ENCODE measurements around the gene MICB. TPM values are rescaled to one million over a fixed set of nuclear protein-coding genes. Genes with fewer than 3 reads are reported as not detected.
A peak's percentile ranks its signal among the peaks of the same experiment; 100 is the strongest.

Gene MICB
- total and polyA plus RNA-seq, 7 experiments from 2014 or later = 3.4 to 49.5 (median 12.6) TPM

GRCh38 chr6:31473244-31473643 lies 24.7 kb upstream of the MICB start:
- ChIA-PET CTCF (no interaction called here), POLR2A (interaction anchor here (0.9 kb wide), 2 partner anchors 9 to 16 kb away, joined by 3 to 4 read pairs; no protein-coding TSS in a partner anchor)
- Mint-ChIP-seq H3K9me3 (no peaks in the 10 kb centered on the region), H3K4me1 (peaks cover 50 to 87% (median 77%) of the 10 kb centered on the region in 7 donors), H3K27ac (peak overlapping the region in 5 of 9 donors; percentile 4 to 87 (median 65)), H3K36me3 (peaks cover 0 to 26% (median 5%) of the 10 kb centered on the region in 5 donors), H3K27me3 (no peaks in the 10 kb centered on the region), H3K4me3 (no peak overlapping the region)
- no peak overlapping the region for H3K4me3 ChIP-seq (ENCODE audit: low read length)
- DNase-seq = no peak
- intact Hi-C loops (cut with micrococcal nuclease) = no loop called here
- no peaks in the 10 kb centered on the region for H3K27me3 ChIP-seq (ENCODE audit: control insufficient read depth in 2 of 2, insufficient read depth in 2 of 2, low read length in 2 of 2)
- no peak overlapping the region for H3K27ac ChIP-seq (ENCODE audit: low read depth, low read length)
- no peaks in the 10 kb centered on the region for H3K9me3 ChIP-seq (ENCODE audit: control insufficient read depth in 2 of 3, low read length in 3 of 3)
- H3K4me1 ChIP-seq (ENCODE audit: control insufficient read depth in 2 of 2, insufficient read depth in 2 of 2, low read length in 2 of 2) = peaks cover 41 to 43% of the 10 kb centered on the region in 2 donors
- H3K36me3 ChIP-seq (ENCODE audit: control insufficient read depth in 2 of 3, insufficient read depth in 3 of 3, low read length in 3 of 3) = peaks cover 0 to 8% (median 0%) of the 10 kb centered on the region in 3 experiments
- ATAC-seq = no peak

GRCh38 chr6:31473780-31474761 lies 23.9 kb upstream of the MICB start:
- Mint-ChIP-seq H3K27me3 (no peaks in the 10 kb centered on the region), H3K27ac (peak overlapping the region in 8 of 9 donors; percentile 5 to 87 (median 69)), H3K4me1 (peaks cover 44 to 79% (median 68%) of the 10 kb centered on the region in 7 donors), H3K36me3 (peaks cover 0 to 26% (median 5%) of the 10 kb centered on the region in 5 donors), H3K9me3 (no peaks in the 10 kb centered on the region), H3K4me3 (no peak overlapping the region)
- no peak overlapping the region for H3K27ac ChIP-seq (ENCODE audit: low read depth, low read length)
- peaks cover 35 to 36% of the 10 kb centered on the region in 2 donors for H3K4me1 ChIP-seq (ENCODE audit: control insufficient read depth in 2 of 2, insufficient read depth in 2 of 2, low read length in 2 of 2)
- DNase-seq (no peak), ATAC-seq (peak; percentile 17)
- no peak overlapping the region for H3K4me3 ChIP-seq (ENCODE audit: low read length)
- no peaks in the 10 kb centered on the region for H3K9me3 ChIP-seq (ENCODE audit: control insufficient read depth in 2 of 3, low read length in 3 of 3)
- ChIA-PET POLR2A (interaction anchor here (0.9 to 1.4 kb wide), 3 partner anchors 10 to 15 kb away, joined by 3 to 4 read pairs (median 3); no protein-coding TSS in a partner anchor), CTCF (interaction anchor here (1.0 kb wide), 1 partner anchor 78 kb away, joined by 3 read pairs; no protein-coding TSS in a partner anchor)
- peaks cover 0 to 8% (median 0%) of the 10 kb centered on the region in 3 experiments for H3K36me3 ChIP-seq (ENCODE audit: control insufficient read depth in 2 of 3, insufficient read depth in 3 of 3, low read length in 3 of 3)
- intact Hi-C loops (cut with micrococcal nuclease) = no loop called here
- no peaks in the 10 kb centered on the region for H3K27me3 ChIP-seq (ENCODE audit: control insufficient read depth in 2 of 2, insufficient read depth in 2 of 2, low read length in 2 of 2)

- ChIA-PET POLR2A (interaction anchor here (1.4 kb wide), 1 partner anchor 12 kb away, joined by 3 read pairs; no protein-coding TSS in a partner anchor), CTCF (interaction anchor here (1.0 kb wide), 1 partner anchor 78 kb away, joined by 3 read pairs; no protein-coding TSS in a partner anchor)
- ATAC-seq (peak; percentile 43), DNase-seq (no peak)
- Mint-ChIP-seq H3K9me3 (no peaks in the 10 kb centered on the region), H3K36me3 (peaks cover 0 to 21% (median 0%) of the 10 kb centered on the region in 5 donors), H3K4me1 (peaks cover 38 to 71% (median 60%) of the 10 kb centered on the region in 7 donors), H3K27me3 (no peaks in the 10 kb centered on the region), H3K27ac (peak overlapping the region in 4 of 9 donors; percentile 32 to 66 (median 49)), H3K4me3 (no peak overlapping the region)
- no peak overlapping the region for H3K4me3 ChIP-seq (ENCODE audit: low read length)
- no peaks in the 10 kb centered on the region for H3K27me3 ChIP-seq (ENCODE audit: control insufficient read depth in 2 of 2, insufficient read depth in 2 of 2, low read length in 2 of 2)
- intact Hi-C loops (cut with micrococcal nuclease) = no loop called here
- H3K9me3 ChIP-seq (ENCODE audit: control insufficient read depth in 2 of 3, low read length in 3 of 3) = no peaks in the 10 kb centered on the region
- H3K4me1 ChIP-seq (ENCODE audit: control insufficient read depth in 2 of 2, insufficient read depth in 2 of 2, low read length in 2 of 2) = peaks cover 27 to 28% of the 10 kb centered on the region in 2 donors
- no peak overlapping the region for H3K27ac ChIP-seq (ENCODE audit: low read depth, low read length)
- H3K36me3 ChIP-seq (ENCODE audit: control insufficient read depth in 2 of 3, insufficient read depth in 3 of 3, low read length in 3 of 3) = peaks cover 0 to 8% (median 0%) of the 10 kb centered on the region in 3 experiments
Observed at GRCh38 chr6:31474871-31475286, 23.1 kb upstream of the MICB start.

- Histone ChIP-seq H3K27ac (ENCODE audit: low read depth, low read length) (no peak overlapping the region), H3K4me1 (ENCODE audit: control insufficient read depth in 2 of 2, insufficient read depth in 2 of 2, low read length in 2 of 2) (peaks cover 9 to 10% of the 10 kb centered on the region in 2 donors), H3K4me3 (ENCODE audit: low read length) (no peak overlapping the region), H3K27me3 (ENCODE audit: control insufficient read depth in 2 of 2, insufficient read depth in 2 of 2, low read length in 2 of 2) (no peaks in the 10 kb centered on the region), H3K9me3 (ENCODE audit: control insufficient read depth in 2 of 3, low read length in 3 of 3) (no peaks in the 10 kb centered on the region), H3K36me3 (ENCODE audit: control insufficient read depth in 2 of 3, insufficient read depth in 3 of 3, low read length in 3 of 3) (peaks cover 0 to 8% (median 0%) of the 10 kb centered on the region in 3 experiments)
- Mint-ChIP-seq H3K27me3 (no peaks in the 10 kb centered on the region), H3K36me3 (peaks cover 0 to 16% (median 0%) of the 10 kb centered on the region in 5 donors), H3K27ac (peak overlapping the region in 6 of 9 donors; percentile 14 to 85 (median 24)), H3K9me3 (no peaks in the 10 kb centered on the region), H3K4me1 (peaks cover 22 to 53% (median 43%) of the 10 kb centered on the region in 7 donors), H3K4me3 (no peak overlapping the region)
- ChIA-PET CTCF (no interaction called here), POLR2A (no interaction called here)
- ATAC-seq = no peak
- no peak for DNase-seq
- intact Hi-C loops (cut with micrococcal nuclease) = no loop called here
Observed at GRCh38 chr6:31476515-31477139, 21.3 kb upstream of the MICB start.

GRCh38 chr6:31477521-31477920 lies 20.4 kb upstream of the MICB start:
- peak overlapping the region in 4 of 9 donors; percentile 17 to 28 (median 24) for H3K27ac Mint-ChIP-seq
- H3K4me3 Mint-ChIP-seq = no peak overlapping the region
- ATAC-seq (no peak), DNase-seq (no peak)
- intact Hi-C loops (cut with micrococcal nuclease) = no loop called here
- peaks cover 0 to 15% (median 0%) of the 10 kb centered on the region in 5 donors for H3K36me3 Mint-ChIP-seq
- H3K4me3 ChIP-seq (ENCODE audit: low read length) = no peak overlapping the region
- ChIA-PET CTCF (no interaction called here), POLR2A (interaction anchor here (0.8 to 1.2 kb wide), 2 partner anchors 15 to 59 kb away, joined by 4 read pairs; no protein-coding TSS in a partner anchor)
- H3K27ac ChIP-seq (ENCODE audit: low read depth, low read length) = no peak overlapping the region
- H3K9me3 ChIP-seq (ENCODE audit: control insufficient read depth in 2 of 3, low read length in 3 of 3) = no peaks in the 10 kb centered on the region
- no peaks in the 10 kb centered on the region for H3K27me3 Mint-ChIP-seq
- H3K9me3 Mint-ChIP-seq = no peaks in the 10 kb centered on the region
- peaks cover 4 to 5% of the 10 kb centered on the region in 2 donors for H3K4me1 ChIP-seq (ENCODE audit: control insufficient read depth in 2 of 2, insufficient read depth in 2 of 2, low read length in 2 of 2)
- H3K4me1 Mint-ChIP-seq = peaks cover 17 to 45% (median 35%) of the 10 kb centered on the region in 7 donors
- no peaks in the 10 kb centered on the region for H3K27me3 ChIP-seq (ENCODE audit: control insufficient read depth in 2 of 2, insufficient read depth in 2 of 2, low read length in 2 of 2)
- H3K36me3 ChIP-seq (ENCODE audit: control insufficient read depth in 2 of 3, insufficient read depth in 3 of 3, low read length in 3 of 3) = peaks cover 0 to 8% (median 0%) of the 10 kb centered on the region in 3 experiments
